GM12873 (cell line): Measurements from ENCODE around the gene AXIN2.

Source experiments
- TF ChIP-seq, protein P1 (sequence below): IDR thresholded peaks from 2 replicates; pipeline ENCODE4 v1.5.1; 2012; ENCODE audit warnings: low read depth, mild to moderate bottlenecking, moderate library complexity, low read length, control low read depth; ENCODE audit not compliant: insufficient read depth; ENCODE audit errors: missing control alignments

The AXIN2 gene

DNA sequence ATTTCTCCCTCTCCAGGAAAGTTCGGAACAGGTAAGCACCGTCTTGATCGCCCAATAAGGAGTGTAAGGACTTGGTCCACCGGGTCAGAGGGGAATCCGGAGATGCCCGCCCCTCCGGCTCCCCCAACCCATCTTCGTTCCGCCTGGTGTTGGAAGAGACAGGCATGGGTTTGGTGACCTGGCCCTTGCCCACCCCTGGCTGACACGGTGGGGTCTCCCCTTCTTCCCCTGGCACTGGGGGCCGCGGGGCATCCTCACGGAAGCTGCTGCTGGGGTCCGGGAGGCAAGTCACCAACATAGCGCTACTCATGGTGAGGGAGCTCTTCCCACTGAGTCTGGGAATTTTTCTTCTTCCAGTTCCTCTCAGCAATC lies 3.2 kb downstream of the AXIN2 start:
- TF ChIP-seq, protein P1, sequence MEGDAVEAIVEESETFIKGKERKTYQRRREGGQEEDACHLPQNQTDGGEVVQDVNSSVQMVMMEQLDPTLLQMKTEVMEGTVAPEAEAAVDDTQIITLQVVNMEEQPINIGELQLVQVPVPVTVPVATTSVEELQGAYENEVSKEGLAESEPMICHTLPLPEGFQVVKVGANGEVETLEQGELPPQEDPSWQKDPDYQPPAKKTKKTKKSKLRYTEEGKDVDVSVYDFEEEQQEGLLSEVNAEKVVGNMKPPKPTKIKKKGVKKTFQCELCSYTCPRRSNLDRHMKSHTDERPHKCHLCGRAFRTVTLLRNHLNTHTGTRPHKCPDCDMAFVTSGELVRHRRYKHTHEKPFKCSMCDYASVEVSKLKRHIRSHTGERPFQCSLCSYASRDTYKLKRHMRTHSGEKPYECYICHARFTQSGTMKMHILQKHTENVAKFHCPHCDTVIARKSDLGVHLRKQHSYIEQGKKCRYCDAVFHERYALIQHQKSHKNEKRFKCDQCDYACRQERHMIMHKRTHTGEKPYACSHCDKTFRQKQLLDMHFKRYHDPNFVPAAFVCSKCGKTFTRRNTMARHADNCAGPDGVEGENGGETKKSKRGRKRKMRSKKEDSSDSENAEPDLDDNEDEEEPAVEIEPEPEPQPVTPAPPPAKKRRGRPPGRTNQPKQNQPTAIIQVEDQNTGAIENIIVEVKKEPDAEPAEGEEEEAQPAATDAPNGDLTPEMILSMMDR: no peak

DNA sequence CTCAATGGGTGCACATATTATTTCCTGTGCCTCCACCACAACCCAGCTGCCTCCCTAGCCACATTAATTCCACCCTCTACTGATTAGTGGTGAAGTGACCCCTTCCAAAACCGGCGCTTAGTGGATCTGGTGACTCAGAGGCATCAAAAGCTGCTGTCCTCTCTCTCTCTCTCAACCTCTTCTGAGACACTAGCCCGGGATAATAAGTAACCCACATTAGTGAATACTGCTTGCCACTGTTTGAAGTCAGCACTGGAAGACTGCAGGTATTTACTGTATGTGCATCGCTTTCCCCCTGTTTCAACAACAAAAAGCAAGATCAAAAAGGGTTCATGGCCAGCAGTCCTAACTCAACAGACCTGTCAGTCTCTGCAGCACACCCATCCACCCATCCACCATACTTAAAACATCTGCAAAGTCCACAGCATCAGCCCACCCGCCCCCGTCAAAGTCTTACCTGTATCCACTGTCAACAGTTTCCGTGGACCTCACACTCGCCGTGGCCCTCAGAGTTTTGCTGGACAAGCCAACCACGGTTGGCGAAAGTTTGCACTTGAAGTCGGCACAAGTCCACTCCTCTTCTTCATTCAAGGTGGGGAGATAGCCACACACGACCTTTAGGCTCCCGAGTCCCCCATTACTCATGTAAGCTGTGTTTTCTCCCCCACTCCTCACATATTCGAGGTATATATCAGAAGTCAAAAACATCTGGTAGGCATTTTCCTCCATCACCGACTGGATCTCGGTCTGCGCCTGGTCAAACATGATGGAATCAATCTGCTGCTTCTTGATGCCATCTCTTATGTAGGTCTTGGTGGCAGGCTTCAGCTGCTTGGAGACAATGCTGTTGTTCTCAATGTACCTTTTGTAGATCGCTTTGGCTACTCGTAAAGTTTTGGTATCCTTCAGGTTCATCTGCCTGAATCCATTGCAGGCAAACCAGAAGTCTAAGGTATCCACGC lies 3.8 kb downstream of the AXIN2 start:
- TF ChIP-seq, protein P1: no peak

DNA sequence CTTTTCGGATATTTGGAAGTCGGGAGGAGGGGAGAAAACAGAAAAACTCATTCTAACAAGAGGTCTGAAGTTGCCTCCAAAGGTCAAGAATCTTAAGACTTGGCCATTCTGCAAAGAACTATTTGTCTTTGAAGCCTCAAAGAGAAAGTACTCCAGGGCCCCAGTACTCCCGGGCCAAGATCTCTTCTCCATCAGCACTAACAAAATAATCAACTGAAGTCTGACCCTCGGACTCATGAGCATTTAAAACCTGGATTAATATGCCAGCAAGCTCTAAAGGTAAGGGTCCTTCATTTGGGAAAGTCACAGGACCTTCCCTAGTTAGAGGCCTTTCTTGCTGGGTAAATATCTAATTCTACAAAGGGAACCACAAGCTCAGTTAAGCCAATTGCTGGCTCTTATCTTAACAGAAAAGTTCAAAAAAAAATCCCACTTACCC lies 4.5 kb downstream of the AXIN2 start:
- TF ChIP-seq, protein P1: no peak

DNA sequence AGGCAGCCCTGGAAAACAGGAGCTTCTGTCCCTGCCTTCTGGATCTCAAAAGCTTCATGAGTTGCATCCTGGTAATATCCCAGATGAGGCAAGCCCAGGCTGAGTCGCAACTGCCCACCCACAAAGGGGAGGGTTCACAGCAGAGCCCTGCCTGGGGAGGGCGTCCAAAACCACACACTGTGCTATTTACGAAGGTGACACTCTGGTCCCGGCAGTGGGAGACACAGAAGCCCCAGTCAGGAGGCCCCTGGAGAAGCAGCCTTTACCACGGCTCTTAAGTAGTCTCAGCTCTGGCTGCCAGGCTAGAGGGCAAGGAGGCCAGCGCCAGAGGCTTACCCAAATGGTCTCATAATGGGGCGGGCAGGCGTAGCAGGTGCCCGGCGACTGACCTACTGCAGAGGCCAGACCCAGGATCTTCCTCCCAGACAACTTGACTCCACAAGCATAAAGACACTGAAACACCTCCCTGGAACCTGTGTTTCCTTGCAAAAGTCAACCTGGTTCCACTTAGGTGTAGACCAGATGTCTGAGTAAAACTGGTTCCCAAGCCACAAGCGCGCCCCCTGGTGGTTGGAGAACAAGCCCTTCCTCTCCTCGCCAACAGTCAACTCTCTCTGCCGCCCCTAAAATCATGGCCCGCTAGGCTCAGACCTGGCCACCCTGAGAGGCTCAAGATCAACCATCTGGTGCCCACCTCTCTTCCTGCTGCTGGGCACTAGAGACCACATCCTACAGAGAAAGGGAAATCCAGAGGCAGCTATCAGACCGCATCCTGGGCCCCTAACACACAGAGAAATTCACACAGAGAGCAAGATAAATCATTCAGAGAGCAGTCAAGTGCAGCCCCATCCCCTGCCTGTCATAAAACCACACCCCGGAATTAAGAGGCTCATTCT lies 5.2 kb downstream of the AXIN2 start:
- TF ChIP-seq, protein P1: peak; percentile 92

DNA sequence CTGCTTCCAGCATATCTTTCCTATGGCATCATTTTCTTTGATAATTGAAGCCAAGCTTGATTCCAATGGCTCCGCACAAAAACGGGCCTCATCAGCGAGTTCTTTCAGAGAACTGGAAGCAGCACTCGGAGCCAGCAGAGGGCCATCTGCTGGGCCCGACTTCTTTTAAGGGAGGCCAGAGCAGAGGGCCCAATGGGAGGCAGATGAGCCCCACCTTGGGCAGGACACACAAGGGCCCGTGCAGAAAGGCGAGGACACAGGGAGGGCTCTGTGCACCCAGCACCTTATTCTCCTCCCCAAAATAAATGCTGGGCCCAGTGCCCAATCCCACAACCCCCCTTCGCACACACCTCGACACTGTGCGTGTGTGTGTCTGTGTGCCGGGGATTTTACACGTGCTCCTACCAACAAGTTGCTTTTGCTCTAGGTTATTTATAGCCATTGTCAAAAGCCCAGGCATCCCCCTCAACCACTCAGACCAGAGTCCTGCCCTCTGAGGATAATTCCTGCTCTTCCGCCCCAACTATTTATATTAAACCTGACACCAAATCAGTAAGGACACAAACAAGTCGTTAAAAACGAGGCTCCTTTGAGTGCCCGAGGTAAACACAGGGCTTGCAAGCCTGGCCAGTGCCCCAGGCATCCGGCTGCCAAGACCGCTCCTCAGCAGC lies 6.8 kb downstream of the AXIN2 start:
- TF ChIP-seq, protein P1: no peak

DNA sequence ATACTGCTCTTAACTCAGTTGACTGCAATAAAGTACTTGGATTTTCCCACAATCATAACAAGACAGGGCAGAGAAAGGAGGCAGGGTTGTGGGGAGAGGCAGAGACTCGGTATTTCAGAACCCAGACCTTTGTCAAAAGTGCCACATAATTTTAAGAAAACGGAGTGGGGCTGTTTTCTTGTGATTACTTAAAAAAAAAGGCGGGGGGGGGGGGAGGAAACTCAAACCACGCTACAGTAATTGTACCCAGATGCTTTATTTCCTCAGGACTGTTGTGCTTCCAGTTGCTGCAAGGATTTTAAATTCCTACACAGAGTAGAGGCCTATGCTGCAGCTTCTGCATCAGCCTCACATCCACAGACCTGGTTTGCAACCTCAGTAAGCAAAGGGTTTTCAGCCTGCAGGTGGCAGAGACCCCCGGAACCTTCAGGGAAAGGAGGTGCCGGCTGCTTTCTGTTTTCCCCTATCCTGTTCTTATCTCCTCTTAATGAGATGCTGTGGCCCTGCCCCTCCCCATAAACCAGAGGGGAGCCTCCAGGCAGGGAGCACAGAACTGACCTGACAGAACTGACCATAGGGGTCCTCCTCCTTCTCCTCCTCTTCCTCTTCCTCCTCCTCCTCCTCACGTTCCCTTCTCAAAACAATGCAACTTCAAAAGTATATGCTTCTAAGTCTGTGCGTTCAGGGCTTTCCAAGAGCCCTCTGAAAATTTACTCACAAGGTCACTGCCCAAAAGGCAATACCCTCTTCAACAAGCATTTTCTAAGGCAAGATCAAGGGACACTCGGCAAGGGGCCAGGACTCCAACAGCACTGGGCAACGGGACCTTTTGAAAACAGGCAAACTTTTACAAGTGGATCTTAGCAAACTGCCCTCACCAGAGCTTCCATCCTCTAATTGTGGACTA lies 7.5 kb downstream of the AXIN2 start:
- TF ChIP-seq, protein P1: no peak
